HG02623 (cell line): Measurements from ENCODE around the gene TBPL1.
"Not testable (repeated sequence)": the region's sequence is repeated elsewhere in the genome, so short reads cannot be mapped to it uniquely, and the experiment has no call there.

Source experiments
- ATAC-seq: cut with Tn5 transposase; IDR thresholded peaks from one replicate; pipeline ENCODE4 v1.9.1; 2021; ENCODE audit warnings: moderate library complexity; ENCODE audit not compliant: unreplicated experiment

TBPL1 gene

GRCh38 chr6:133971861-133972260 is 18.8 kb downstream of the TBPL1 start:
- ATAC-seq: no peak

- no peak for ATAC-seq
Measured at GRCh38 chr6:133972388-133972787, 19.4 kb downstream of the TBPL1 start.

- ATAC-seq: no peak
Measured at GRCh38 chr6:133973109-133973971, 20.3 kb downstream of the TBPL1 start.

GRCh38 chr6:133977983-133978895 is 25.2 kb downstream of the TBPL1 start:
- peak; percentile 55 for ATAC-seq

- no peak for ATAC-seq
Measured at GRCh38 chr6:133978896-133979240, 25.8 kb downstream of the TBPL1 start.

GRCh38 chr6:133979269-133979963 is 26.4 kb downstream of the TBPL1 start:
- not testable (repeated sequence) for ATAC-seq

GRCh38 chr6:133980168-133980567 is 27.1 kb downstream of the TBPL1 start:
- no peak for ATAC-seq

GRCh38 chr6:133983099-133983939 is 30.3 kb downstream of the TBPL1 start:
- no peak for ATAC-seq

GRCh38 chr6:133985970-133986369 is 32.9 kb downstream of the TBPL1 start:
- ATAC-seq: no peak

GRCh38 chr6:133986942-133987341 is 33.9 kb downstream of the TBPL1 start:
- ATAC-seq: no peak

- ATAC-seq: no peak
Measured at GRCh38 chr6:133989525-133989924, 36.5 kb downstream of the TBPL1 start.

GRCh38 chr6:133990321-133990720 is 37.3 kb downstream of the TBPL1 start:
- no peak for ATAC-seq

GRCh38 chr6:133991096-133991593 is 38.1 kb downstream of the TBPL1 start:
- ATAC-seq: no peak

- no peak for ATAC-seq
Measured at GRCh38 chr6:133992992-133993680, 40.1 kb downstream of the TBPL1 start.

- ATAC-seq: no peak
Measured at GRCh38 chr6:133995296-133995695, 42.3 kb downstream of the TBPL1 start.

GRCh38 chr6:133995758-133996157 is 42.7 kb downstream of the TBPL1 start:
- ATAC-seq: no peak

GRCh38 chr6:133997267-133997666 is 44.2 kb downstream of the TBPL1 start:
- ATAC-seq: no peak

- ATAC-seq: no peak
Measured at GRCh38 chr6:133999305-133999704, 46.3 kb downstream of the TBPL1 start.

GRCh38 chr6:134000443-134000842 is 47.4 kb downstream of the TBPL1 start:
- no peak for ATAC-seq

GRCh38 chr6:134002821-134003220 is 49.8 kb downstream of the TBPL1 start:
- ATAC-seq: no peak
